ENCODE data around the gene NEDD4L.
"Not testable (repeated sequence)": the region's sequence is repeated elsewhere in the genome, so short reads cannot be mapped to it uniquely, and the experiment has no call there.

NEDD4L gene

DNA sequence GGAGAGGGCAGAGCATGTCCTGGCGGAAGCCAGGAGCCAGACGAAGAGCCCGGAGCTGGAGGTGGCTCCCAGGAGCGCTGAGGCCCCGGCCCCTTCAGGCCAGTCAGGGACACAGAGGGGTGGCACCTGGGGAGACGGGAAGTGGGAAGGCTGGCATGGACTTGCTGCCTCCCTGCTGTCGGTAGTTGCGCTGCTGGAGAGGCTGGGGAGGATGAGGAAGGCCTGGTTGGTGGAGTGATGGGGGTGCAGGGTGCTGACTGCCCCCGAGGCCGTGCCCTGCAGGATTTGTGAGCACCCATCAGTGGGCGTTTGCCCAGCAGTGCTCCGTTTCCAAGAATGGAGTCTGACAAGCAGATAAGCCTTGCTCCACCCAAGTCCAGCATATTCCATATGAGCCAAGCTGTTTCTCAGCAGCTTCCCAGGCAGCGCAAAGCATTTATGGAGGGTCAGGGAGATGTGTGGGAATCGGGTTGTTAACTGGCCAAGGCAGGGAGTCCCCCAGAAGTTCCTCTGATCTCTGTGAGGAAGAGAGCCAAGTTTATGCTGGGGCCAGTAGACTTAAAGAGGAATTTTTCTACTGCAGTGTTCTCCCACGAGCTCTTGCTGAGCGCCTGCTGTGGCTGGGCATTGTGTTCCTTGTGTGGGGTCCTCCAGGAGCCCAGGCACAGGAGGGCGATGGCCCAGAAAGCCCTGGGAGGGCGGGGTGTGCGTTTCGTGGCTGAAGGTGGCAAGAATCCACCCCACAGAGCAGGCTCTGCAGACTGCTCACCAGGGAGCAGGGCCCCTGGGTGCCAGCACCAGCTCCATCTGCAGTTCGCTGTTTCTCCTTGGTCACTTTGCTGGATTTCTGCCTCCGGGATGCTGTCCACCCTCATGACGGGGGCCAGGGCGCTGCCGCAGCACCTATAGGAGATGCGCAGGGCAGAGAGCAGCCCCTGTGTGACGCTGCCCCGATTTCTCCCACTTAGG lies 334.7 kb downstream of the NEDD4L start:
- no peak for DNase-seq (ENCODE audit: low spot score)

DNA sequence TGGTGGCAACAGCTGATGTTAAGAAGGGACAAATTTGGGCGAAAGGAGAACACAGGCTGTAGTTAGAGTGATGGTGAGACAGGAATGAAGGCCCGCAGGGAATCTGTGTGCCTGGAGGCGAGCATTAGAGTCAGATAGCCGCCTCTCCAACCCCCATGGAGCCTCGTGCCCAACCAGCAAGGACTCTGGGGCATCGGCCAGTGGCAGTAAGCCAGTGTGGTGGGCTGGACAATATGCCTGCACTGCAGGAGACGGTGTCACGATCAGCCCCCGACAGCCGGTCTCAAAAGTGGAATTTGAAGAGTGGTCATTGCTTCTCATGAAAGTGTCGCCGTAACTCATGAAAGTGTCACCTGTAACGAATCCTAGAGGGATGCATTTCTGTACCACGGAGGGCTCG lies 335.4 kb downstream of the NEDD4L start:
- DNase-seq (ENCODE audit: low spot score): no peak

DNA sequence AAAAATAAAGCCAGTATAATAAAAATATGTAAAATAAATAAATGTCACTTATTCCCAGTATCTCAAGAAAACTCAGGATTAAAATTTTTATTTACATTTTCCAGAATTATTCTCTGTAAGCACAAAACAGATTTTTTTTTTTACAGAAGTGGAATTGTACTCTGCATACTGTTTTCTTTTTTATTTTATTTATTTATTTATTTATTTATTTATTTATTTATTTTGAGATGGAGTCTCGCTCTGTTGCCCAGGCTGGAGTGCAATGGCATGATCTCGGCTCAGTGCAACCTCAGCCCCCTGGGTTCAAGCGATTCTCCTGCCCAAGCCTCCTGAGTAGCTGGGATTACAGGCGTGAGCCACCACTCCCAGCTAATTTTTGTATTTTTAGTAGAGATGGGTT lies 336.1 kb downstream of the NEDD4L start:
- DNase-seq (ENCODE audit: low spot score): not testable (repeated sequence)

DNA sequence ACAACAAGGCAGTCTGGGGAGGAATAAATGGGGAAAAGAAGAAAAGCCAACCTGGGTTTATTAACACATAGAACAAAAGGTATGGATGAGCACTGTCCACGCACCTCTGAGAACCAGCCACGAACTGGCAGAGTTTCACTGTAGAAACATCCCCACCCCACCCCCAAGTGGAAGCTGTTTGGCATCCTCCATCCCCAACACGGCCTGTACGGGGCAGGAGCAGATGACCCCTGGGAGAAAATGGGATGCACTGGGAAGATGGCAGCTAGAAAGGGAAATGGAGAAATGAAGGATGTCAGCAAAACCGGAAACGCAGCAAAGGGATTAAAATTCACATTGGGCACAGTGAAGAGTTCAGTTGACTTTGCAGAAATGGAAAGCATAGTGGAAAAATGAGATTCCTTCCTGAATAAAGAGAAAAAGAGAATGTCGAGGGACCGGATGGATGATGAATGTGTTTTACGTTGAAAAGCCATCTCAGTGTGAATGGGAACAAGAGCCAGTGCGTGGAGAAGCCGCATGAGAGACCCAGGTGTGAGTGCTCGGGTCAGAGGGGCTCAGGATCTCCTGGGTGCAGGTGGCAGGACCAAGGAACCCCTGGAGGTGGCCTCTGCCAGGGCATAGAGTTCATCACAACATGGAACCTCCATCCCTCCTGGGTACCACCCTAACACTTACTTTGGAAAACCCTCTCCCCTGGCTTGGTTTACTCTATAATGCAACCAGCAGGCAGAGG lies 337.8 kb downstream of the NEDD4L start:
- DNase-seq (ENCODE audit: low spot score): no peak

DNA sequence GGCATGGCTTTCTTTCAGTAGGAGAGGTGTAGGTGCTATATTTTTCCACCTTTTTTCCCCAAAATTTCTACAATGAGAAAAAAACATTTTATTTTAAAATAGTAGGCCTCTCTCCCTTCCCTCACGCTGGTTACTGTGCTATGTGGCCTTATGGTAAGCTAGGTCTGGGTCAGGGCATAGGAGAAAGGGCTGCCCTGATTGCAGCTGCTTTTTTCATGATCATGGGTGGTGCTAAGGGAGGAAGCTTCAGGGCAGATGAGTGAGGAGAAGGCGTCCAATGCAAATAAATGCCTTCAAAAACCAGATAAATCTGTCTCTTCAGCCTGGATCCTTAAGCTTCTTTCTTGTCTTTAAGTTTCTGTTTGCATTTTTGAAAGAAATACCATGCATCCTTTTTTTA lies 338.4 kb downstream of the NEDD4L start:
- no peak for DNase-seq (ENCODE audit: low spot score)

DNA sequence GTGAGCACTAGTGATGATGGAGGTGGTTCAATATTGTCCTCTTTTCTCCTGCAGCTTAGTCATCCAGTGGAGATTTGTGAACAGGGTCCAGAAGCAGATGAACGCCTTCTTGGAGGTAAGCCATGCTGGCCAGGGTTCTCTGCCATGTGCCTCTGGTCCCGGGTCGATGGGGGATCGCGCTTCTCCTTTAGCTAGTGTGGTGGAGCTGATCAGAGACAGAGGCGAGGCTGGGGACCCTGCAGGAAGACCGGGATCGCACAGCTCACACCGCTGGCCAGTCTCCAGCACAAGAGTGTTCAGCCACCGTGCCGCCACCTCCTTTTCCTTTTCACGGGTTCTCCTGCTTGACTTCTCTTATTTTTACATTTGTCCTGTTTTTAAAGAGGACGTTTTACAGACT lies 341.4 kb downstream of the NEDD4L start:
- DNase-seq (ENCODE audit: low spot score): no peak

DNA sequence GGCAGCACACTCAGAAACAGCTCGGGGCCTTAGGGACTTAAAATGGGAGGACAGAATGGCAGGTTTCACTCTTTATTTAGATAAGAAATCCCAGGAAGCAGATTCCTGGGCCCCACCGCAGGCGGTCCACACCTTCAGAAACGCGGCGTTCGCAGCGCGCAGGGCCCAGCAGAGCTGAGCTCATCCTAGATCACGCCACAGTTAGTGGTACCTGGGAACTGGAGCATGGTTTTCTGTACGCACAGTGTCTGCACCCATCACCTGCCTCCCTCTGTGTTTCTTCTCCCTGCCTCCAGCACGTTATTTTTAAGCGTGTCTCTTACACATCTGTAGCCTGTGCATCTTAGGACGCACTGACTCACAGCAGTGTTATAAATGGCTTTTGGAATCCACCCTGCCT lies 342.8 kb downstream of the NEDD4L start:
- no peak for DNase-seq (ENCODE audit: low spot score)

DNA sequence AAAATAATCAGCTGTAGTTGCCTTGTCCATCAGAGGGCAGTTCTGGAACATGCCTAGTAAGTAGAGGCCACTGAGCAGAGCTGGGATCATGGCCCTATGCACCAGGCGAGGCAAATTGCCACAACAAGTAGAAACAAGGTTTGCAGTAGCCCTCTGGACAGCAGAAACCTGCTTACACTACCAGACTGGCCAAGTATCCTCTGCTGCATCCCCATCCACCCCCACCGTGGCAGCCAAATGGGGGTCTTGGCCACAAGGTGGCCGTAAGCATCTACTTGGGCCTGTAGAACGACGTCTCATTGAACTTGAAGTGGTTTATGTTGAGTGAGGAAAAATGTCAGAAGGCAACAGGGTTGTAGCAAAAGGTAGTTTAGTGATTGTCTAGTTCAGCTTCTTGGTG lies 343.7 kb downstream of the NEDD4L start:
- no peak for DNase-seq (ENCODE audit: low spot score)

DNA sequence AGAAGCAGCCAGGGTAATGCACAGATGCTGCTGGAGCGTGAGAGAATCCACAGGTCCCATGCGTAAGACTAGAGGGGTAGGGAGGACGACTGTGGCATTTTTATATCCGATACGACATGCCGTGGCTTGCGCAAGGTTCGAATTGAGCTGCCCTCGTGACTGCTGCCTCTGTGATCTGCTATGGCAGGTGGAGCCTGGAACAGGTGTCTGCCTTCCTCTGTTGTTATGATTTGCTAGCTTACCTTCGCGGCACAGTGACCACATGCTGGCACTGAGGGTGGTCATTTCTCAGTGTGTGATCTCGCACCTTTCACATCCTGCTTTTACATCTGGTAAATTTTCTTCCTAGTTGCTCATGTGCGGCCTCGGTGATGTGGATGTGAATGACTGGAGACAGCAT lies 344.7 kb downstream of the NEDD4L start:
- DNase-seq (ENCODE audit: low spot score): no peak

DNA sequence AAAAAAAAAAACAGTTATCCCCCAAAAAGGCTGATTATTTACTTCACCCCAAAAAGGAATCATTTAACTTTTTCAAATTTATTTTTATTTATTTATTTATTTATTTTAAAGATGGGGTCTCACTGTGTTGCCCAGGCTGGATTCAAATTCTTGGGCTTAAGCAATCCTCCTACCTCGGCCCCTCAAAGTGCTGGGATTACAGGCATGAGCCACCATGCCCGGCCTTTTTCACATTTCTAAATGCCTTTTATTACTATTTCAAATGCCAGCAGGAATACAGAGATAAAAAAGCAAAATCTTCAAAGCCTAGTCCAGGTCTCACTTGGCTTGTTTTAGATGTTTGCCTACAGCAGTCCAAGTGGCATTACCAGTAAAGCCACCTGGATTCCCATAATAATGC lies 345.7 kb downstream of the NEDD4L start:
- no peak for DNase-seq (ENCODE audit: low spot score)

DNA sequence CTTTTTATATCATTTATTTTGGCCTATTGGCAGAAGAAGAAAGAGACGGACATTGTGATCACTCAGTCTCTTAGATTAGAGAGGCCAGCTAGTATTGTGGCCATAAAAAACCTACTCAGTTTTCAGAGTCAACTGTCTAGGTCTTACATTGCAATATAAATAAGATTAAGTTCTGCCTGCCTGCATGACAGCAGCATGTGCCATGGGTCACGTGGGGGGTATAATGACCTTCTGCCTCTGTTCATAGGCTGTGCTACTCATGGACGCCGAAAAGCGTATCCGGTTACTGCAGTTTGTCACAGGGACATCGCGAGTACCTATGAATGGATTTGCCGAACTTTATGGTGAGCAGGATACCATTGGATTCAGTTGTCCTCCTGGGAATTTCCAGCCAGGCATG lies 346.4 kb downstream of the NEDD4L start:
- no peak for DNase-seq (ENCODE audit: low spot score)

DNA sequence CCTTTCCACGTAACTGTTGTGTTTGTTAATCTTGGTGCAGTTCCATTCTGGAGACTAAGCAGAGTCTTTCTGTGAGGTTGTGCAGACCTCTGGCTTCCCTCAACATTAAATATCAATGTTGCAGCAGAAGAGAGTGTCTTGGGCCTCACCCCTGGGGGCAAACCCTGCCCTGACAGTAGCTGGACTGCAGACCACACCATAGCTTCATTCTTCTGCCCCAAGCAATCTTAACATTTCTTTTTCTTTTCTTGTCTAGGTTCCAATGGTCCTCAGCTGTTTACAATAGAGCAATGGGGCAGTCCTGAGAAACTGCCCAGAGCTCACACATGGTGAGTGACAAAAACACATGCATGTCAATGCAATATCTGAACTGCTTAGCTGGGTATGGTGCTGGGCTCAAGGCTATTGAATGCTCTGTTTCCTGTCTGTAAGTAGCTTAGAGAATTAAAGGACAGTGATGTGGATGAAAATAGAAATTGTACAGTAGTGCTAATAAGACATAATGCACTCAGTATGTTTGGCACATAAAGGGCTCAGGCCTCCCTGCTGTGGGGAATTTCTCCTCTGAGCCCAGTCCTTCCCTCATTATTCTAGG lies 347.3 kb downstream of the NEDD4L start:
- no peak for DNase-seq (ENCODE audit: low spot score)

DNA sequence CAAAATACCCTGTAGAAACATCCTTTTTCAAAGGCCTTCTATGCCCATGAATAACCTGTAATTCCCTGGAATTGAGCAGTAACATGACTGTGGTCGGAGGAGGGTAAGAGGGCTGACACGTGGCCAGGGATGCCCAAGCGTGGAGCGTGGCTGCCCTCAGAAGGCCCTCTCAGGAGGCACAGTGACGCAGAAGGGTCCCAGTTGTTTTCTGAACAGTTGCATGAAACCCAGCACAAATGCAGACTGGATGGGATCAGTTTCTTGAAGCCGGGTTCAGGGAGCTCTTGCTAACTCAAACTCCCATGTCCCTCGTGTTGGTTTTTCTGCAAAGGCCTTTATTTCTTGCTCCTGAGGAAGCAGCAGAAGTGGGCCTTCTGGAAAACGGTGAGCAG lies 347.9 kb downstream of the NEDD4L start:
- DNase-seq (ENCODE audit: low spot score): no peak

DNA sequence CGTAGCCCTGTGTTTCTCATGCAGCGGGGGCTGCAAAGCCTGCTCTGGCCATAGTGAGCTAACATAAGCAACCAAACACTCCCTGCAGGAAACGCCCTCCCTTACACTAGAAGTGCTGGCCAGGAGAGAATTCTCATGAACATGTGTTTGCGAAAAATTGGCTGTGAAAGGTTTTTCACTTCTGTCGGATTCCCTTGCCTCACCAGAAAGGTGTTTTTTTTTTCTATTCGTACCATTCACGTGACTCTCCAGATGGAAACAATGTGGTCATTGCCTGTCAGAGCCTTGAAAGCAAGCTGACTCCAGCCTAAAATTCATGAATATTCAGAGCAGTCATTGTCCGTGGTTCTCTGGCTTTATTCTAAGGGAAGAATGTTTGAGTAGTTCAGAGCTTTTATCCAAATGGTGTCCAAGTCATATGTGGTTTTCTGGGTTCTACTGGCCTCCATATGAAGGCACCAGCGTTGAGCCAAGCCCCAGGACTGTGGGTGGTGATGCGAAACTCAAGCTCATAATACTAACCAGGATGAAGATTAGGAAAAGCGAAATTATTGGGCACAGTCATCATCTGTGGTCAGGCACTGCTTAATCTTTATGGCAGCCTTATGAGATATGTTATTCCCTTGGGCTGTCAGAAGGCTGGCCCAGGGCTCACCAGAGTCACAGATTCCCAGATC lies 348.4 kb downstream of the NEDD4L start:
- peak; percentile 51 for DNase-seq (ENCODE audit: low spot score)

DNA sequence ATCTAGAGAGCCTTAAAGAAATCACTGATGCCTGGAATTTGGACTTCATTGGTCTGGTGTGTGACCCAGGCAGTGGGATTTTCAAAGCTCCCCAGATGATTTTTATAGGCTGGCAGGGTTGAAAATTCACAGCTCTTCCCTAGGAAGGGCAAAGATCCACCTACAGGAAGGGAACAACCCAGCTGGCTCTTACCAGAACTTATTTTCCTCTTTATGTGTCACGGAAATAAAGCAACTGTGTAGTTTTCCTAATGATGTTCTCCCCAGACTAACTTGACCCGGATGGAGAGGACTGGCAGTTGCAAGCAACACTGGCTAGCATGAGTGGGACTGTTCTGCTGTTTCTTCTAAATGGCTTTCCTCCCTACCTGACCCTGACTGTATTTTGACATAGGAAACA lies 349.3 kb downstream of the NEDD4L start:
- DNase-seq (ENCODE audit: low spot score): no peak

DNA sequence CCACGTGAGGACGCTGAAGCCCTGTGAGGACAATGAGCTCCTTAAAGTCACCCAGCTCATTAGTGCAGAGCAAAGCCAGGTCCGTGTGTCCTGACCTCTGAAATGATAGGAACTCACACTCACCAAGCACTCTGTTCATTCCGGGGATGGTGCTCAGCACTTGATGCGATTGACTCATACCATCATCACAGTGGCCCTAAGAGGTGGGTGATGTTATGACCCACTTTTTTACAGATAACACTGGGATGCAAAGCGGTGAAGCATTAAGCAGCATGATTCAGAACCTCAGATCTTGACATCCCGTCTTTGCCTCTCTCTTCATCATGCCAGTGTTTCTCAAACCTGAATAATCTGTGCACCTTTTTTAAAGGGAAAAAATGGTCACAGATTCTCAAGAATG lies 350.0 kb downstream of the NEDD4L start:
- no peak for DNase-seq (ENCODE audit: low spot score)

DNA sequence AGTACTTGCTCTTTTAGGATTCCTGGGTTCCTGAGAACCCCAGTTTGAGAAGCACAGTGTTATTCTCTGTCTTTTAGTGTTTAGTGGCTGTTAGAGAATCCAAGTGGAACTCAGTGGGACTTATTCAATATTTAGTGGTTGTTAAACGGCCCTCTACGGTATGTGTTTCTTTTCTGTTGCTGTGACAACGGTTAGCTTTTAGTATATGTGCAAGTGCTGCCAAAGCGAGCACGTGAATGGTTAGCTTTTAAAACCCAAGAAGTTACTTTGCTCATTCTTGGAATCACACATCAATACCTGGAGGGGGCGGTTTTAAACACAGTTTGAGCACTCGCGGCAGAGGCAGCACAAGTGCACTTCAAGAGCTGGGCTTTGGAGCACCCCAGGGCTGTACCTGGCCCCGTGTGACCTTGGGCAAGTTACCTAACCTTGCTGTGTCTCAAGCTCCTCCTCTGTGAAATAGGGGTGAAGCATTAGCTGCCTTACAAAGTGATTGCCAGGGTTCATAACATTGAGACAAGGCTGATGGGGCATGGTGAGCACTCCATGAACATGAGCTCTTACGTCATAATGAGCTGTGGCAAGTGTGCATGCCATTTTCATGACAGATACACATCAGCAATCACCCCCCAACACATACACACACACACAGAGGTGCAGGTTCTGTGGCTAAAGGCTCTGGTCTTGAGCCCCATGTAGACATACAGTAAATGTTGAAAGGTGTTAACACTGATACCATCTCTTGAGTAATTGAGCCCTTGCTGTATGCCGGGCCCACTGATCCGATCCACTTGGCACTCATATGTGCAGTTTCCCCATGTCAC lies 350.8 kb downstream of the NEDD4L start:
- DNase-seq (ENCODE audit: low spot score): no peak

DNA sequence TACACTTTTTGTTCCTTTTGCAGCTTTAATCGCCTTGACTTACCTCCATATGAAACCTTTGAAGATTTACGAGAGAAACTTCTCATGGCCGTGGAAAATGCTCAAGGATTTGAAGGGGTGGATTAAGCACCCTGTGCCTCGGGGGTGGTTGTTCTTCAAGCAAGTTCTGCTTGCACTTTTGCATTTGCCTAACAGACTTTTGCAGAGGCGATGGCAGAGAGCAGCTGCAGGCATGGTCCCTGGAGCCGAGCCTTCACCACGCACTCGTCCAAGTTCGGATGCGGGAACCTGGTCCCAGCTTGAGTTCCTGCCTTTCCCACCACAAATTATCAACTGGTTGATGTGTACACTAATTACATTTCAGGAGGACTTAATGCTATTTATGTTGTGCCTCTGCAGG lies 352.1 kb downstream of the NEDD4L start:
- DNase-seq (ENCODE audit: low spot score): no peak

DNA sequence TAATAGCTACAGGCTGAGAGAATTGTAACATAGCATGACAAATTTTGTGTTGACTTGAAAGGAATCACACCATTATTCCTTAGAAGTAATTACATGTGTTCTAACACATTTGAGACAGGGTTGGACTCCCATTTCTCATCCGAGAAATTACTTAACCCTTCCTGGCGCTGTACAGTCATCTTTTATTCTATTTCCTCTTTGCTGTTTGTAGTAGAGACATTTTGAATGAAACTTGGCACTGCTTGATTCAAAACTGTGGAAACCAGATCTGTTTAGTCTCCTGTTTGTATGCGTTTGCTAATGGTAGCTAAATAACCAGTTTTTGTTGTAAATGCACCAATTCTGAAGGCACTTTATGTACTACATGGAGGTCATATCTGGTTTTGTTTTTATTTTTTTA lies 352.9 kb downstream of the NEDD4L start:
- DNase-seq (ENCODE audit: low spot score): no peak

DNA sequence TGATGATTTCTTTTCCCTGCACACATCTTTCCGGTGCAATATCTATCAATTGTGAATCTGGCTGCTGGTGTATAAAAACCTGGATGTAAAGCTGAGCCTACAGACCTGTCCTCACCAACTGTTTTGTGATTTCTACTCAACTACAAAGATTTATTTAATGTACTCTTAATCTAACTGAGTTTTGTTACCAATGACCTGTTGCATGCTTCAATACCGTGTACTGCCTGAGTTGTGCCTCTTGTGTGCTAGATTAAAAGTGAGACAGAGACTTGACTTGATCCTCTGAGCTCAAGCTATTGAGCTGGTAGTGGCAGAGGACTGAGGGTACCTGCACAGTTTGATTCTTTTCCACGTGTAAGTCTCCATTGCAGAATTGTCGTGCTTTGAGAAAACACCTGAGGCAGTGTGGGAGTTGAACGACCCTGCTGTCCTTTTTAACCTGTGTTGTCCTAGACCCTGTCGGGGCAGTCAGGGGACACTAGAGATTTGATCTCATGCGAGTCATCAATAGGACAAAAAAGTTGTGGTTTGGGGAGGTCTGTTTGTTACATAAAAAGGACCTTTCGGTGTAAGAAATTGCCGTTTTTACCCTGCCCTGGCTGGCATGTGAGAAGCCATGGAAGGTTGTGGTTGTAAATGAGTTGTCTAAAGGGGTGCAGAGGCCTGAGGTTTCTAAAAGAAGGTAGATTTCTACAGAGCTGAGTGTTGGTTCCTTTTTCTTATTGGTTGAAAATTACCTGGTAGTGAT lies 353.5 kb downstream of the NEDD4L start:
- DNase-seq (ENCODE audit: low spot score): no peak
